T-helper 2 cell (primary cell): Measurements from ENCODE around the gene MEX3D.
"Not testable (repeated sequence)": the region's sequence is repeated elsewhere in the genome, so short reads cannot be mapped to it uniquely, and the experiment has no call there.

Source experiments
- DNase-seq, 5 experiments: peaks; one replicate each; pipeline versions ENCODE4 v3.0.0 to v3.0.0-alpha.2; 2012 to 2022

The MEX3D gene

DNA sequence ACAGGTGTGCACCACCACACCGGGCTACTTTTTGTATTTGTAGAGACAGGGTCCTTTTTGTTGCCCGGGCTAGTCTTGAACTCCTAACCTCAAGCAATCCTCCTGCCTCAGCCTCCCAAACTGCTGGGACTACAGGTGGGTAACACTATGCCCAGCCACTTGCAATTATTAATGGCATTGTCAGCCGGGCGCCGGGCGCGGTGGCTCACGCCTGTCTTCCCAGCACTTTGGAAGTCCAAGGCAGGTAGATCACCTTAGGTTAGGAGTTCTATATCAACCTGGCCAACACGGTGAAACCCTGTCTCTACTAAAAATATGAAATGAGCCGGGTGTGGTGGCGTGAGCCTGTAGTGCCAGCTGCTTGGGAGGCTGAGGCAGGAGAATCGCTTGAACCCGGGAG, 2.7 kb upstream of the MEX3D start:
- no peak for DNase-seq

DNA sequence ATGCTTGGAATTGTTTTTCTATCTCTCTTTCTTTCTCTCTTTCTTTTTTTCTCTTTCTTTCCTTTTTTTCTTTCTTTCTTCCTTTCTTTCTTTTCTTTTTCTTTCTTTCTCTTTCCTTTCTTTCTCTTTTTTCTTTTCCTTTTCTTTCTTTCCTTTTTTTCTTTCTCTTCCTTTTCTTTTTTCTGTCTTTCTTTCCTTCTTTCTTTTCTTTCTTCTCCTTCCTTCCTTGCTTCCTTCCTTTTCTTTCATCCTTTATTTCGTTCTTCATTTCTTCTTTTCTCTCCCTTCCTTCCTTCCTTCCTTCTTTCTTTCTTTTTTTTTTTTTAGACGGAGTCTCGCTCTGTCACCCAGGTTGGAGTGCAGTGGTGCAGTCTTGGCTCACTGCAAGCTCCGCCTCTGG, 1.9 kb upstream of the MEX3D start:
- DNase-seq, result no peak

DNA sequence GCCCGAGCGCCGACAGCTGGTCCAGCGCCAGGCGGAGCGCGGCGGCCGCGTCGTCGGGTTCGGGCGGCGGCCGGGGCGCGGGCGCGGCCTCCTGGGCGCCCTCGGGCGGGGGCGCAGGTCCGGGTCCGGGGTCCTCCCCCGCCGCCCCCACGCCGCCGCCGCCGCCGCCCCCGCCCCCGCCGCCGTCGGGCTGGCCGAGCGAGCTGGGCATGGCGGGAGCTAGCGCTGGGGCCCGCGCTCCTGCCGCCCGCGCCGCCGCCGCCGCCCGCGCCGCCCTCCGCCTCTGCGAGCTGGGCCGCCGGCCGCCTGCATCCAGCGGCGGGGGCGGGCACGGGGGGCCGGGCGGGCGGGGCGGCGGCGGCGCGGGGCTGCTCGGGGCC, 287 bp downstream of the MEX3D start:
- no peak for DNase-seq

DNA sequence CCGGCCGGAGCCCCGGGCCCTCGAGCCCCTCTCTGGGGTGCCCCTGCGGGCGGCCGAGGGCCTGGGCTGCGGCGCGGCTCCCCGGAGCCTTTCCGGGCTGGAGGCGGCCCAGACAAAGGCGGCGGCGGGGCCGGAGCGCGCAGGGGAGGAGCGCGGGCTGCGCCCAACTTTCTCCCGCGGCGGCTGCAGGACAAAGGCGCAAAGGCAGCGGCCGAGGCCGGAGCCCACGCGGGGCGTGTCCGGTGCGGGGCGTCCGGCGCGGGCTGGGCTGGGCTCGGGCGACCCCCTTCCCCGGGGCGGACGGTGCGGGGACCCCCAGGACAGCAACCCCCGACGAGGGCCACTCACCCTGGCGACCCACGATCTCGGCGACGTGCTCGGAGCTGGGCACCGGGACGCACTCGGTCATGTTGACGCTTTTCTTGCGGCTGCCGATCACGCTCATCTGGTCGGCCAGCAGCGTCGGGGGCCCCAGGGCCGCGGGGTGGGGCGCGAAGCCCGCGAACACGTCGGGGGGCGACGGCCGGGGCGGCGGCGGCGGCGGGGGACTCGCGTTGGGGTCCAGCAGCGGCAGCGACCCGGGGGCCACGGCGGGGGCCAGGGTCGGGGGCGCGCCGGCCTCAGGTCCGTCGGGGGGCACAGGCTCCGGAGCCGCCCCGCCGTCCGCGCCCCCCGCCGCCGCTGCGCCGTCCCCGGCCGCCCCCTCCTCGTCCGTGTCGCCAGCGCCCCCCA, 843 bp downstream of the MEX3D start:
- no peak for DNase-seq

DNA sequence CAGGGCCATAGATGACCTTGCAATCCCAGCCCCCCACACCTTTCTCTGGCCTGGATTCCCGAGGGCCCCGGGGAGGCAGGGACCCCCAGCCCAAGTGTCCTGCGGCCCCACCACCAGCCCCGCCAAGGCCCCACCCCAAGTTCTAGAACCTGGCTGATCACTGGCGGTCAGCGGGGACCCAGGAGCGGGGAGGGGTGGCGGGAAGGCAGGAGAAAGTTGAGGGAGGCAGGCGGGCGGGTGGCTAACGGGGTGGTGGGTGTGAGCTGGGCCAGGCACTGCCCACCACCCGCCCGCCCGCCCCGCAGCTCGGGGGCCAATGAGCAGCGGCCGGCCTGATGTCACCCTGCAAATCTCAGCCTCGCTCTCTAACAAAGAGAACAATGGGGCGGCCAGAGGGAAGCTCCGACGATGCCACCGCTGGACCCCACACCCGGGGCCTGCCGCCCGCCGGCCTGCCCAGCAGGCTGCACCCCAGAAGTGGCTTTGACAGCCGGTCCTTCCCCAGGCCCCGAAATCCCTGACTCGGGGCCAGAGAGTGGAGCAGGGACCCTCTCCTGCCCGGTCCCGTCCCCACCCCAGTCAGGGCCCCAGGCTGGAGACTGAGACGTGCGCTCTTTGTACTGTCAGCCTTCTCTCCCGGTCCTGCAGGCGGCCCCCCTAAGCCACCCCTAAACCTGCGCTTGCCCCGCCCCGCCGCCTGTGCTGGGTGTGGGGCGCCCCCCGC, 1.6 kb downstream of the MEX3D start:
- DNase-seq, result no peak

DNA sequence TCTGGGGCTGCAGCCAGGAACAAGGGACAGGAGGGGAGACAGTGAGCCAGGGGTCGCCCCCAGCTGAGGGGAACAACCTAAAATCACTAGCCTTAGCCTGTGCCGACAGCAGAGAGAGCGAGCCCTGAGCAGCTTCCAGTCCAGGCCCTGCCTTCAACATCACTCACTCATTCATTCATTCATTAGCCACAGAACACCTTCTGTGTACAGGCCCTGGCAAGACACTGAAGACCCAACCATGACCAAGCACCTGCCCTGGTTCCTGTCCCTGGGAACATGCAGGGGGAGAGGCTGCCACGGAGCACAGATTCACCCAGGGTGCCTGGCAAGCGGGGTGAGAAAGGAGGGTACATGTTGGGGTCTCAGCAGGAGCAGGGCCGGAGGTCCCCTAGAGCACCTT, 4.9 kb downstream of the MEX3D start:
- no peak for DNase-seq

DNA sequence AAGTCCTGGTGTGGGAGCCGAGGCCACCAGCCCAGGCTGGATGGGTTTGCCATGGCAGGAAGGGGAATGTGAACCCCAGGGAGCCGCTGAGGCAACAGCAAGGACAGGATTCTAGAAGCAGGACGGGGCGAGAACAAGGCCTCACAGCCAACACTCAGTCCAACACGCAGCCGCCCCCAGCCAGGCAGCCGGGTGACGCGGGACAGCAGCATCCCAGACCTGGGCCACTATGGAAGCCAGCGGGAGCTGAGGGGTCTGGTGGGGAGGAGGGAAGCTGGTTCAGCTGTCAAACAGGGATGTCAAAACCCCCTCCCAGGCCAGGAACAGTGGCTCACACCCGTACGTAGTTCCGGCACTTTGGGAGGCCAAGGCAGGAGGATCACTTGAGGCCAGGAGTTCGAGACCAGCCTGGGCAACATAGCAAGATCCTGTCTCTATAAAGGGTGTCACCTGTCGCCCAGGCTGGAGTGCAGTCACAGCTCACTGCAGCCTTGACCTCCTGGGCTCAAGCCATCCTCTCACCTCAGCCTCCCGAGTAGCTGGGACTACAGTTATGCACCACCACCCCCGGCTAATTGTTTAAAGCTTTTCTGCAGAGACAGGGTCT, 6.8 kb downstream of the MEX3D start:
- DNase-seq, result no peak

DNA sequence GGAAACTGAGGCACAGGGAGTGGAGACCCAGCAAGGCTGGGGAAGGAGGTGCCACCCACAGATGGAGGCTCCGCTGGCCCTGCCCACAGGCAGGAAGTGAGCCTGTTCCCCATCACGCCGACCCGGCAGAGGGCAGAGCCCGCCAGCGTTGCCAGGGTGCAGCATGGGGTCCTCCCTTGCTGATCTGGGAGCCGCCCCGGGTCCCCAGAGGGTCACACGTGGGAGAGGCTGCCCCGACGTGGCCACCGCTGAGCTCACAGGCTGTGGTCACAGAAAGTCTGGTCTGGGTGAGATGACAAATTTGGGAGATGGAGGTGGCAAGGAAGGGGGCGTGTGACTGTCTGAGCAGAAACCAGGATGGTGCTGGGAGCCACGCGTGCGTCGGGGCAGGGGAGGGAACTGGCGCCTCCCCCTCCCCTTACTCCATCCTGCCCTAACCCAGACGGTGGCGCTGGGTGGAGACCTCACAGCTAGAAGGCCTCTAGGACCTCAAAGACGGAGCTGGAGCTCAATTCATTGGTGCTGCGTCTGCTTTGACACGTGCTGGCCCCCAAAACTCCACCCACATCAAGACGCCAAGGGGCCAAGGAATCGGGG, 7.7 kb downstream of the MEX3D start:
- DNase-seq, result no peak

DNA sequence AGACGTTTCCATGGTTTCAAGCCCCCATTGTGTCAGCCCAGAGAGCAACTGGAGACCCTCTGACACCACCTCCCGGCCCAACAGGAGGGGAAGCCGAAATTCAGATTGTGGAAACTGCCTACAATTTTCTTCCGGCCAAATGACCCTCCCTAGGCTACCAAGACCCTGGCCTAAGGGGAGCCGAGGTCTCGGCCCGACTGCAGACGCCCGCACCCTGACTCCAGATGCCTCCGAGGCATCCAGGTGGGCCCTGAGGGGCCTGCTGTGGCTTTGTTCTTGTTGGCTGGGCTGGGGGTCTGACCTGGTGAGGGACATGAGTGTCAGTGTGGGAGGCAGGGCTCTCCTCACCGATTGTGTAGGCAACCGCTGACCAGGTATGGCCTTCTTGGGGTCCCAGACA, 9.6 kb downstream of the MEX3D start:
- DNase-seq, result no peak

DNA sequence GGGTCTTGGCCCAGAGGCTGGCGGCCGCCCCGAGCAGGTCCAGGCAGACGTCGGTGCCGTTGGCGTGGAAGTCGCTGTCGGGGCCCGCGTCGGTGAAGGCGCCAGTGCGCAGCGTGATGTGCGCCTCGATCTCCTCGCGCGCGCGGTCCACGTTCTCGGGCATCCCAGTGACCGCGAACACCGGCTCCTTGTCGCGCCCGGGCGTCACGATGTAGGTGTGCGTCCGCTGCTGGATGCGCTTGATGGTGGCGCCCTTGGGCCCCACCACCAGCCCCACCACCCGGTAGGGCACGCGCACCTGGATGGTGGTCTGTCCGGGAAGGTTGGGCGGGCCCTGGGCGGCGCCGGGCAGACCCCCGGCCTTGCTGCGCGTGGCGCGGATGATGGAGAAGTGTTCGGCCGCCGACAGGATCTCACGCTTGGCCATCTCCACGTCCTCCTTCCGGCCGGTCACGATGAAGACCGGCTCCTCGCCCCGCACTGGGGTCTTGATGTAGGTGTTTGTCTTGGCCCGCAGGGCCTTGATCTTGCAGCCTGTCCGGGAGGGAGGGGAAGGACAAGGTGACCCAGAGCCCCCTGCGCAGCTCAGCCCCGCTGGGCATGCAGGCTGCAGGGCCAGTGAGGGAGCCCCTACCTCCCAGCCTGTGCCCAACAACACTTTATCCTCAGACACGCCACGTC, 11.6 kb downstream of the MEX3D start:
- DNase-seq, result no peak

DNA sequence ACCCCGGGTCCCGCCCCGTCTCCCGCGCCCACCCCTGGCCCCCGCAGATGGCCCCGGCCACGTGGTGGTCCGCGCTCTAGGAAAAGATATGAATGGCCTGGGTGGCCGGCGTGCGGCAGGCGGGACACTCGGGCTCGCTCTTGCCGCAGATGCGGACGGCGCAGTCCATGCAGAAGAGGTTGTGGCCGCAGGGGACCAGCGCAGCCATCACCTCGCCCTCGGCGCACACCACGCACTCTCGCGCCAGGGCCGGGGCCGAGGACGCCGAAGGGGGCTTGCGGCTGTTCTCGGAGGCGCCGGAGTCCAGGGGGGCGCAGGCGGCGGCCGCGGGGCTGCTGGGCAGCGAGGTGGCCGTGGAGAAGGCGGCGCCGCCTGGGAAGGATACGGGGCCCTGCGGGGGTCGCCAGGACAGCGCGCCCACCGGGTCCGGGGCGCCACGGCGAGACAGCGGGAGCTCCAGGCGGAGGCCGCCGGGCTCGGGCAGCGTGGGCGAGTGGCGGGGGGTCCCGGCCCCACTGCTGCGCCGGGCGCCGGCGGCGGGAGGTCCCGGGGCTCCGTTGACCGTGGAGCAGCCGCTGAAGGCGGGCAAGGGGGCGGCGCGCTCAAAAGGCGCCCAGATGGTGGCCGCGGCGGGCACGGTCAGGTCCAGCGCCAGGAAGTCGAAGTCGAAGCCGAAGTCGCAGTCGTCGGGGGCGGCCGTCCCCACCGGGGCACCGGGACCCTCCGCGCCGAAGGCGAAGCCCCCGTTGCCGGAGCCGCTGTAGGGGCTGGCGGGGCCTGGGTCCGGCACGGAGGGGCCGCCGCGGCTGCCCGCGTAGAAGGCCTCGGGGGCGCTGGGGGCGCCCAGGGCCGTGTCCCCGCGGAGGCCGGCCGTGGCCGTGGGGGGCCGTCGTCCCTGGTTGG, 12.4 kb downstream of the MEX3D start:
- DNase-seq, result no peak

DNA sequence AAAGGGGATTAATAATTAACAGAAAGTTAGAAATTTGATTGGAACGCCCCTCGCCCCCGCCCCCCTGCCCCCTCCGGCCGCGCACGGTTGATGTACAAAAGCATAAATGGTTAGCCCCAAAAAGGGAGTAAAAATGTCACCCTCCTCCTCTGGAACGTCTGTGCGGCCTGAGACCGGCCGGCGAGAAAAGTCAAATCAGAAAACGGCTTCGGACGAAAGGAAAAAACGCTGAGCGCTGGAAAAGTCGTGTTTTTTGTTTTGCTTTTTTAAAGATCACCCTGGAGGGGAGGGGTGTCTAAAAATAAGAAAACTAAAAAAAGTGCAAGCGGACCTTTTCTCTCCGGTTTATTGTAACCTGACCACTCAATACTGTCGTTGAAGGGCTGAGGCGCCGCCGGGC, 13.2 kb downstream of the MEX3D start:
- no peak for DNase-seq

DNA sequence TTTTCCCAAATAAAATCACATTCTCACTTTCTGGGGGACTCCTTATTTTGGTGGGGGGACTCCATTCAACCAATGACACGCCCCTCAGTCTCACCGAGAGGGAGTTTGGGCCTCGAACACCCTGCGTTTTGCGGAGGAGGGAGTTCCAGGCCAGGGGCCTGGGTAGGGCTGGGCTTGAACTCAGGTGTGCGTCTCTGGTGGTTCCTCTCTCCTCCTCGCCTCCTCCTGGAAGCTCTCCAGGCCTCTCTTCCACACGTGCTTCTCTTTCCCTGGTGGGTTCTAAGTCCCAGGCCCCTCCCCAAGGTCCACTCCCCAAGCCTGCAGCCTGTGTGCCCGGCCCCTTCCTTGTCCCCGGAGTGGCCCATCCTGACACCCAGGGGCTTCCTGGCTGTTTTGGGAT, 14.7 kb downstream of the MEX3D start:
- no peak for DNase-seq

DNA sequence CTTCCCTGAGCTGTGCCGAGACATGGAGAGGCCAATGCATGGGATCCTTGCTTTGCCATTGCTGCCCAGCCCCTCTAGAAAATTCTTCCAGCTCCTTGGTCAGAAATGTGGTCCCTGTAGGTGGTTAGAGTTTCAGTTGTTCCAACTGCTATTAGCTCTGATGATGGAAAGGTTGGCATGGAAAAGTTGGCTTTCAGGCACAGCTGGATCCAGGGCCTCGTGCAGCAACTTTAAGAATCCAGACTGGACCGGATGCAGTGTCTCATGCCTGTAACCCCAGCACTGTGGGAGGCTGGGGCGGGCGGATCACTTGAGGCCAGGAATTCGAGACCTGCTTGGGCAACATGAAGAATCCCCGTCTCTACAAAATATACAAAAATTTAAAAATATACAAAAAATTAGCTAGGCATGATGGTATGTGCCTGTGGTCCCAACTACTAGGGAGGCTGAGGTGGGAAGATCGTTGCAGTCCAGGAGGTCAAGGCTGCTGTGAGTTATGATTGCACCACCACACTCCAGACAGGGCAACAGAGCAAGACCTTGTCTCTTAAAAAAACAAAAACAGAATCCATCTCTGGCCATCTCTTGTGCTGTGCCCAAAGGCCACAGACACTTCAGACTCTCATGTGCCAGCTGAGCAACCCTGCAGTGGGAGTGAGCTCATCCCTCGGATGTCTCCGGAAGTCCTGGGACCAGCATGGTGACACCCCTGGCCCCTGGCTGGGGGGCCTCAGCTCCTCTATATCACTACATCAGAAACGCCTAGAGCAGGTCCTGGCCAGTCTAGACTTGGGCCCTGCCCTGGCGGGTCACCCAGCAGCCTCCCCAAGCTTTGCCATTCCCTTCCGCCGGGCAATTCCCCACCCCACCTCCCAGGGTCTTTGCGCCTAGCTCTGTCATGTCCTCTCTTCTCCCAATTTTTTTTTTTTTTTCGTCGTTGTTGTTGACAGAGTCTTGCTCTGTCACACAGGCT, 16.8 kb downstream of the MEX3D start:
- no peak for DNase-seq

DNA sequence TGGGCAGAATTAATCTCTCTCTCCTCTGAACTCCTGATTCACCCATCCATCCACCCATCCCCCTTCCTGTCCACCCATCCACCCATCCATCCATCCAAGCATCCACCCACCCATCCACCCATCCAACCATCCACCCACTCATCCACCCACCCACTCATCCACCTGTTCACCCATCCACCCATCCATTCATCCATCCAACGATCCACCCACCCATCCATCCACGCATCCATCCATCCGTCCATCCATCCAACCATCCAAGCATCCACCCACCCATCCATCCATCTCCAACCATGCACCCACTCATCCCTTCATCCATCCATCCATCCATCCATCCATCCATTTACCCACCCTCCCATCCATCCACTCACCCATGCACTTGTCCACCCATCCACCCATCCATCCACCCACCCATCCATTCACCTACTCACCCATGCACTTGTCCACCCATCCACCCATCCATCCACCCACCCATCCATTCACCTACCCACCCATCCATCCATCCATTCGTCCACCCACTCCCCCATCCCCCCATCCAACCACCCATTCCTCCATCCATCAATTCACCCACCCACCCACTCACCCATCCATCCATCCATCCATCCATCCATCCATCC, 18.7 kb downstream of the MEX3D start:
- DNase-seq, result no peak

DNA sequence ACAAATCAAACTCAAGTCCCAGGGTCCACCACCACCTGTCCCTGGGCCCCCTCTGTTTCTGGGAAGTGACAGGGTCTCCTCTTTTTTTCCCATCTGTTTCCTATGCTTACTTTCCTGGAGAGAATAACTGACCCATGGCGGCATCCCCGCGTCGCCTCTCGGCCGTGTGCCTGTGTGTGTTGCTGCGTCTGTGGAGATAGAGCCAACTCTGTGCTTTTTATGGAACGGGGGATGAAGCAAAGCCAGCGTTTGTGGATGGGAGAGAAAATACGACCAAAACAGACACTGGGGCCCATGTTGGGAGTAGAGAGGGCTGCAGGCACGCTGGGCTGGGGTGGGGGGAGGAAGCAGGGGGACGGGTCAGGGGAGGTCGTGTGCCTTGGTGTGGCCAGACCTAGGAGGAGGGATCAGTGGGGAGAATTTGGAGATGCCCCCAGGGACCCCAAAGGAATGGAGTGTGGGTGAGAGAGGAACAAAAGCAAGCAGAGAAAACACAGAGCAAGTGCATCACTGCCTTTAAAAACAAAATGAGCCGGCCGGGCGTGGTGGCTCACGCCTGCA, 27.7 kb downstream of the MEX3D start:
- DNase-seq, result no peak

DNA sequence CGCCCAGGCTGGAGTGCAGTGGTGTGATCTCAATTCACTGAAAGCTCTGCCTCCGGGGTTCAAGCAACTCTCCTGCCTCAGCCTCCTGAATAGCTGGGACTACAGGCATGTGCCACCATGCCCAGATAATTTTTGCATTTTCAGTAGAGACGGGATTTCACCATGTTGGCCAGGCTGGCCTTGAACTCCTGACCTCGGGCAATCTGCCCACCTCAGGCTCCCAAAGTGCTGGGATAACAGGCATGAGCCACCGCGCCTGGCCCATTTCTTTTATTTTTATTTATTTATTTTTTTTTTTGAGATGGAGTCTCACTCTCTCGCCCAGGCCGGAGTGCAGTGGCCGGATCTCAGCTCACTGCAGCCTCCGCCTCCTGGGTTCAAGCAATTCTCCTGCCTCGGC, 28.4 kb downstream of the MEX3D start:
- DNase-seq, result not testable (repeated sequence)

DNA sequence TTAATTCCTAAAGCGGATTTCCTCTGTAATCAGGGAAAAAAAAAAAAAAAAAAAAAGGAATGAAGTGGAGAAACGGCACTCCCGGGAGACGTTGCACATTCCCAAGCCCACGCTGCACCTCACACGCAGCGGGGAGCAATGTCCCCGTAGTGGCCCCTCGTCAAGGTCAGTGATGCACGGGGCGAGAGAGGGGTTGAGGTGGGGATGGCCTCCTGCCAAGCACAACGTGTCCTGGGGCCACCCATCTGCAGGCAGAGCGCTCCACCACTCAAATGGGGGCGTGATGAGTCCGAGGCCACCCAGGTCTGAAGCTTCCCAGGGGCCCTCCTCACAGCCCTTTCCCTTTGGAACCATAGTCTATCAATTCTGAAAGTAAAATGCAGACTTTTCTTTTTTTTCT, 29.1 kb downstream of the MEX3D start:
- DNase-seq, result no peak

DNA sequence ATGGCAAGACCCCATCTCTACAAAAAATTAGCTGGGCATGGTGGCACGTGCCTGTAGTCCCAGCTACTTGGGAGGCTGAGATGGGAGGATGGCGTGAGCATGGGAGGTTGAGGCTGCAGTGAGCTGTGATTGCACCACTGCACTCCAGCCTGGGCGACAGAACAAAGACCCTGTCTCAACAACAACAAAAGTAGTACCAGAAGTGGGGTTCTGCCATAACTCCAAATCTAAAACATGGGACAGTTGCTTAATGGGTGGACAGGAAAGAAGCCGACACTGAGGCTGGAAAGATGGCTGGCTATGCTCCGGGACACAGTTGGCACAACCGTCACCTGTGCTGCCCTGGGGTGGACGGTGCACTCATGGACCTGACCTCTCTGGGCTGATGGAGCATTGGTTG, 32.4 kb downstream of the MEX3D start:
- DNase-seq, result not testable (repeated sequence)

DNA sequence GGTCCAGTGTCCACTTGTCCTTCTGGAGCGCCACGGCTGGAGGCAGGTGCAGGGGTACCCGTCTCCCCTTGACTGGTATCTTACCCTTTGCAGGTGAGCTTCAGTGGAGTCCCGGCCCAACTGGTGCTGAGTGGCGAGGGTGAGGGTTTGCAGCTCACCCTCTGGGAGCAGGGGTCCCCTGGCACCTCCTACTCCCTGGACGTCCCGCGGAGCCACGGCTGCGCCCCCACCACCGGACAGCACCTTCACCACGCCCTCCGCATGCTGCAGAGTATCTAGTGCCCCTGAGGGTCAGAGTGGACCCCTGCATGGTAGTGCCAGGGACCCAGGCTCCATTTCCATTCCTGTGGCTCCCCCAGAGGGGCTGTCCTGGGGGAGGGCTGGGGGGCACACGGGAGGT, 33.2 kb downstream of the MEX3D start:
- no peak for DNase-seq
